ENCODE measurements around the gene TSFM. TPM values are rescaled to one million over a fixed set of nuclear protein-coding genes. Genes with fewer than 3 reads are reported as not detected.

TSFM gene
- total RNA-seq, 1 experiment from 2014 or later, result 53.2 TPM

DNA sequence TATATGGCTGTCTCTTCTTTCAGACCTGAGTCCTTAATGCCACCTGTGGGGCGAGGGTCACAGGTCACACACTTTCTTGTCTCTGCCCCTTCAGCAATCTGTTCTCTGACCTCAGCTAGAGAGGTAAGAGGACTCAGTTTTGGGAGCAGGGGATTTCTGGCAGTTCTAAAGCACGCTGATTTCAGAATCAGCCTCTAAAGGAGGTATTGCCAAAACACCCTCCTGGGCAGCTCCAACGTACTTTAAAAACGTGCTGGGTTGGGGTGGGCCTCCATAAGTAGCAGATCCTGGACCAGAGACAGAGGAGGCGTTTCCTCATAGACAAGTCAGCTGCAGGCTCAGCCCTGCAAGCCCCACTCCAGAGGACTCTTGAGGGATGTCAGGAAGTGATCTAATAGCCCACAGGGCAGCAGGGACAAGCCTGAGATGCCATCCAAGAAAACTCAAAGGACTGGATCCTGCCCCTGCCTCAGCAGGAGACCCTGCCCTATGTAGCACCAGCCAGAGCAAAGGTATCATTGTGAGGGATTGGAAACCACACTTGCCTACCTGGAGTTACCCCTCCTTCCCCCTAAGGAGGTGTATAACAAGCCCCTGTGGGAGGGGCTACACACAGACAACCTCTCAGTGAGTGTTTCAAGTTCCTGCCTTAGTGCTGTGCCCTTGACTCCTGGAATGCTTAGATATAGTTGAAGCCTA lies 55.4 kb downstream of the TSFM start:
- peaks cover 92% of the 10 kb centered on the region for H3K79me2 ChIP-seq (ENCODE audit: insufficient read depth, low read length)
- 0 out of 2 replicates have a peak, but pooled peaks cover 6% of the 10 kb centered on the region for H4K20me1 ChIP-seq (ENCODE audit: insufficient read depth)
- no peaks in the 10 kb centered on the region for H3K27me3 ChIP-seq (ENCODE audit: insufficient read depth, low read length)
- H3K4me3 ChIP-seq (replicated peaks in 1 of 2; ENCODE audit: low read depth in 1 of 2, low read length in 2 of 2), result no peak overlapping the region
- CTCF ChIA-PET, result interaction anchor here (1.1 kb wide), 1 partner anchor 9 kb away, joined by 3 read pairs; the partner anchor contains the start of gene CTDSP2
- peaks cover 15 to 48% of the 10 kb centered on the region in 2 experiments for H3K4me1 ChIP-seq (ENCODE audit: control insufficient read depth in 1 of 2, insufficient read depth in 2 of 2, low read length in 2 of 2)
- POLR2A ChIA-PET, result interaction anchor here (0.9 kb wide), 1 partner anchor 24 kb away, joined by 3 read pairs; no protein-coding TSS in a partner anchor
- no peaks in the 10 kb centered on the region for H3K9me3 ChIP-seq (ENCODE audit: control insufficient read depth in 1 of 2, insufficient read depth in 1 of 2, low read depth in 1 of 2, low read length in 2 of 2)
- intact Hi-C loops (cut with micrococcal nuclease), result no loop called here
- no peak overlapping the region for H3K9ac ChIP-seq (ENCODE audit: low read length)
- RAD21 ChIA-PET (ENCODE audit: low non-redundant PET in 1 of 2, low total read pairs in 2 of 2, uncharacterized antibody in 2 of 2, unreplicated experiment in 2 of 2), result no interaction called here
- DNase-seq (ENCODE audit: low read depth, low spot score), result no peak
- no peak overlapping the region for H2AFZ ChIP-seq (ENCODE audit: low read depth, low read length, poor library complexity, severe bottlenecking)
- TF ChIP-seq, protein P1, sequence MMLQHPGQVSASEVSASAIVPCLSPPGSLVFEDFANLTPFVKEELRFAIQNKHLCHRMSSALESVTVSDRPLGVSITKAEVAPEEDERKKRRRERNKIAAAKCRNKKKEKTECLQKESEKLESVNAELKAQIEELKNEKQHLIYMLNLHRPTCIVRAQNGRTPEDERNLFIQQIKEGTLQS (IDR thresholded peaks at IDR 0.05), result no peak
- TF ChIP-seq CBX3 (IDR thresholded peaks at IDR 0.05; ENCODE audit: low read depth), result no peak
- TF ChIP-seq EGR1 (IDR thresholded peaks at IDR 0.05; ENCODE audit: low read depth), result no peak
- TF ChIP-seq, protein P2, sequence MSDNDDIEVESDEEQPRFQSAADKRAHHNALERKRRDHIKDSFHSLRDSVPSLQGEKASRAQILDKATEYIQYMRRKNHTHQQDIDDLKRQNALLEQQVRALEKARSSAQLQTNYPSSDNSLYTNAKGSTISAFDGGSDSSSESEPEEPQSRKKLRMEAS (IDR thresholded peaks at IDR 0.05), result no peak
- TF ChIP-seq, protein P3, sequence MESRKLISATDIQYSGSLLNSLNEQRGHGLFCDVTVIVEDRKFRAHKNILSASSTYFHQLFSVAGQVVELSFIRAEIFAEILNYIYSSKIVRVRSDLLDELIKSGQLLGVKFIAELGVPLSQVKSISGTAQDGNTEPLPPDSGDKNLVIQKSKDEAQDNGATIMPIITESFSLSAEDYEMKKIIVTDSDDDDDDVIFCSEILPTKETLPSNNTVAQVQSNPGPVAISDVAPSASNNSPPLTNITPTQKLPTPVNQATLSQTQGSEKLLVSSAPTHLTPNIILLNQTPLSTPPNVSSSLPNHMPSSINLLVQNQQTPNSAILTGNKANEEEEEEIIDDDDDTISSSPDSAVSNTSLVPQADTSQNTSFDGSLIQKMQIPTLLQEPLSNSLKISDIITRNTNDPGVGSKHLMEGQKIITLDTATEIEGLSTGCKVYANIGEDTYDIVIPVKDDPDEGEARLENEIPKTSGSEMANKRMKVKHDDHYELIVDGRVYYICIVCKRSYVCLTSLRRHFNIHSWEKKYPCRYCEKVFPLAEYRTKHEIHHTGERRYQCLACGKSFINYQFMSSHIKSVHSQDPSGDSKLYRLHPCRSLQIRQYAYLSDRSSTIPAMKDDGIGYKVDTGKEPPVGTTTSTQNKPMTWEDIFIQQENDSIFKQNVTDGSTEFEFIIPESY (IDR thresholded peaks at IDR 0.05; ENCODE audit: extremely low read depth, insufficient replicate concordance, low read length), result no peak
- no peak for TF ChIP-seq TCF7L2 (IDR thresholded peaks at IDR 0.05; ENCODE audit: borderline replicate concordance, extremely low read depth, insufficient read depth, insufficient read length)
- no peak for TF ChIP-seq SP1 (IDR thresholded peaks at IDR 0.05; ENCODE audit: low read depth)
- no peak for TF ChIP-seq EZH2phosphoT487 (IDR thresholded peaks at IDR 0.05; ENCODE audit: borderline replicate concordance)
- no peak for TF ChIP-seq RAD21 (IDR thresholded peaks at IDR 0.05; ENCODE audit: low read depth)
- no peak for TF ChIP-seq ELF1 (IDR thresholded peaks at IDR 0.05; ENCODE audit: borderline replicate concordance, low read depth)
- no peak for TF ChIP-seq YY1 (IDR thresholded peaks at IDR 0.05; ENCODE audit: extremely low read depth, insufficient replicate concordance, low read depth, low read length)
- TF ChIP-seq SIN3A (IDR thresholded peaks at IDR 0.05; ENCODE audit: low read depth), result no peak
- TF ChIP-seq, protein P4, sequence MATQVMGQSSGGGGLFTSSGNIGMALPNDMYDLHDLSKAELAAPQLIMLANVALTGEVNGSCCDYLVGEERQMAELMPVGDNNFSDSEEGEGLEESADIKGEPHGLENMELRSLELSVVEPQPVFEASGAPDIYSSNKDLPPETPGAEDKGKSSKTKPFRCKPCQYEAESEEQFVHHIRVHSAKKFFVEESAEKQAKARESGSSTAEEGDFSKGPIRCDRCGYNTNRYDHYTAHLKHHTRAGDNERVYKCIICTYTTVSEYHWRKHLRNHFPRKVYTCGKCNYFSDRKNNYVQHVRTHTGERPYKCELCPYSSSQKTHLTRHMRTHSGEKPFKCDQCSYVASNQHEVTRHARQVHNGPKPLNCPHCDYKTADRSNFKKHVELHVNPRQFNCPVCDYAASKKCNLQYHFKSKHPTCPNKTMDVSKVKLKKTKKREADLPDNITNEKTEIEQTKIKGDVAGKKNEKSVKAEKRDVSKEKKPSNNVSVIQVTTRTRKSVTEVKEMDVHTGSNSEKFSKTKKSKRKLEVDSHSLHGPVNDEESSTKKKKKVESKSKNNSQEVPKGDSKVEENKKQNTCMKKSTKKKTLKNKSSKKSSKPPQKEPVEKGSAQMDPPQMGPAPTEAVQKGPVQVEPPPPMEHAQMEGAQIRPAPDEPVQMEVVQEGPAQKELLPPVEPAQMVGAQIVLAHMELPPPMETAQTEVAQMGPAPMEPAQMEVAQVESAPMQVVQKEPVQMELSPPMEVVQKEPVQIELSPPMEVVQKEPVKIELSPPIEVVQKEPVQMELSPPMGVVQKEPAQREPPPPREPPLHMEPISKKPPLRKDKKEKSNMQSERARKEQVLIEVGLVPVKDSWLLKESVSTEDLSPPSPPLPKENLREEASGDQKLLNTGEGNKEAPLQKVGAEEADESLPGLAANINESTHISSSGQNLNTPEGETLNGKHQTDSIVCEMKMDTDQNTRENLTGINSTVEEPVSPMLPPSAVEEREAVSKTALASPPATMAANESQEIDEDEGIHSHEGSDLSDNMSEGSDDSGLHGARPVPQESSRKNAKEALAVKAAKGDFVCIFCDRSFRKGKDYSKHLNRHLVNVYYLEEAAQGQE (IDR thresholded peaks at IDR 0.05; ENCODE audit: low read depth), result no peak
- TF ChIP-seq SRF (IDR thresholded peaks at IDR 0.05; ENCODE audit: low read depth), result no peak
- no peak for TF ChIP-seq EZH2 (IDR thresholded peaks at IDR 0.05)
- TF ChIP-seq, protein P5, sequence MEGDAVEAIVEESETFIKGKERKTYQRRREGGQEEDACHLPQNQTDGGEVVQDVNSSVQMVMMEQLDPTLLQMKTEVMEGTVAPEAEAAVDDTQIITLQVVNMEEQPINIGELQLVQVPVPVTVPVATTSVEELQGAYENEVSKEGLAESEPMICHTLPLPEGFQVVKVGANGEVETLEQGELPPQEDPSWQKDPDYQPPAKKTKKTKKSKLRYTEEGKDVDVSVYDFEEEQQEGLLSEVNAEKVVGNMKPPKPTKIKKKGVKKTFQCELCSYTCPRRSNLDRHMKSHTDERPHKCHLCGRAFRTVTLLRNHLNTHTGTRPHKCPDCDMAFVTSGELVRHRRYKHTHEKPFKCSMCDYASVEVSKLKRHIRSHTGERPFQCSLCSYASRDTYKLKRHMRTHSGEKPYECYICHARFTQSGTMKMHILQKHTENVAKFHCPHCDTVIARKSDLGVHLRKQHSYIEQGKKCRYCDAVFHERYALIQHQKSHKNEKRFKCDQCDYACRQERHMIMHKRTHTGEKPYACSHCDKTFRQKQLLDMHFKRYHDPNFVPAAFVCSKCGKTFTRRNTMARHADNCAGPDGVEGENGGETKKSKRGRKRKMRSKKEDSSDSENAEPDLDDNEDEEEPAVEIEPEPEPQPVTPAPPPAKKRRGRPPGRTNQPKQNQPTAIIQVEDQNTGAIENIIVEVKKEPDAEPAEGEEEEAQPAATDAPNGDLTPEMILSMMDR (IDR thresholded peaks at IDR 0.05 in 2 of 3, conservative IDR thresholded peaks at IDR 0.05 in 1 of 3; ENCODE audit: borderline replicate concordance in 1 of 3, insufficient read depth in 1 of 3, low read depth in 2 of 3, low read length in 2 of 3), result no peak
- no peak for TF ChIP-seq POLR2AphosphoS5 (IDR thresholded peaks at IDR 0.05; ENCODE audit: low read depth, low read length)
- no peak for TF ChIP-seq CEBPB (IDR thresholded peaks at IDR 0.05; ENCODE audit: low read depth)
- ATAC-seq, result peak; percentile 51; the same call in 1 of the 2 replicates
- BruUV-seq (replicated peaks), result no TSS peak
- H3K4me2 ChIP-seq (ENCODE audit: low read length), result no peak overlapping the region
- no peak overlapping the region for H3K27ac ChIP-seq (ENCODE audit: low read depth, low read length)
- H3K9me2 ChIP-seq (ENCODE audit: insufficient read depth), result no peaks in the 10 kb centered on the region
- H3K36me3 ChIP-seq (ENCODE audit: control insufficient read depth in 1 of 2, insufficient read depth in 2 of 2, low read length in 2 of 2), result no peaks in the 10 kb centered on the region
